HG02943 (cell line): ENCODE results near the gene GRK5.

Source experiments
- ATAC-seq: cut with Tn5 transposase; IDR thresholded peaks from one replicate; pipeline ENCODE4 v1.9.1; 2021; ENCODE audit warnings: mild to moderate bottlenecking, low read depth, moderate library complexity; ENCODE audit not compliant: unreplicated experiment

GRK5 gene

GRCh38 chr10:119355930-119356329, 148.6 kb downstream of the GRK5 start:
- ATAC-seq: no peak

- ATAC-seq: no peak
These were observed 150.2 kb downstream of the GRK5 start for GRCh38 chr10:119357412-119358151.

GRCh38 chr10:119358152-119358512, 150.8 kb downstream of the GRK5 start:
- no peak for ATAC-seq

GRCh38 chr10:119358567-119358966, 151.2 kb downstream of the GRK5 start:
- no peak for ATAC-seq

- ATAC-seq: no peak
These were observed 151.7 kb downstream of the GRK5 start for GRCh38 chr10:119359025-119359424.

- no peak for ATAC-seq
These were observed 153.0 kb downstream of the GRK5 start for GRCh38 chr10:119360181-119360921.

- ATAC-seq: no peak
These were observed 153.7 kb downstream of the GRK5 start for GRCh38 chr10:119361037-119361436.

- no peak for ATAC-seq
These were observed 154.8 kb downstream of the GRK5 start for GRCh38 chr10:119362122-119362521.

GRCh38 chr10:119364645-119365600, 157.6 kb downstream of the GRK5 start:
- no peak for ATAC-seq

GRCh38 chr10:119365773-119366599, 158.6 kb downstream of the GRK5 start:
- ATAC-seq: no peak

GRCh38 chr10:119367841-119368549, 160.6 kb downstream of the GRK5 start:
- no peak for ATAC-seq

GRCh38 chr10:119368581-119368980, 161.2 kb downstream of the GRK5 start:
- no peak for ATAC-seq

- ATAC-seq: peak; percentile 69
These were observed 161.9 kb downstream of the GRK5 start for GRCh38 chr10:119368991-119369869.

- ATAC-seq: peak; percentile 5
These were observed 162.9 kb downstream of the GRK5 start for GRCh38 chr10:119370111-119370741.

GRCh38 chr10:119370972-119371703, 163.8 kb downstream of the GRK5 start:
- ATAC-seq: no peak

- ATAC-seq: no peak
These were observed 164.6 kb downstream of the GRK5 start for GRCh38 chr10:119371704-119372663.
